Endothelial cell of umbilical vein (primary cell): ENCODE data around the gene TMEM208. TPM values are rescaled to one million over a fixed set of nuclear protein-coding genes. Genes with fewer than 3 reads are reported as not detected.

Source experiments
- BruUV-seq: library from RNA; stranded (reverse); fragments of 400-500 nt; replicated peaks from 2 replicates; lab custom pipeline; 2021; lab: Mats Ljungman, UMichigan
- CTCF ChIA-PET: fragments of 300-600, 350-600 bp; sonication (Branson Sonifier 250); formaldehyde crosslinking; loops from one replicate; lab custom pipeline; 2021; ENCODE audit warnings: antibody characterized with exemption, inconsistent platforms; lab: Charles Lee
- POLR2A ChIA-PET: fragments of 300-600, 350-600 bp; sonication (Branson Sonifier 250); formaldehyde crosslinking; loops from one replicate; lab custom pipeline; 2021; ENCODE audit warnings: antibody characterized with exemption, inconsistent platforms; lab: Charles Lee
- DNase-seq: peaks from one replicate; pipeline ENCODE4 v3.0.0-alpha.2; 2011; ENCODE audit warnings: low read depth, low spot score
- FAIRE-seq: peaks from 2 replicates; lab custom pipeline; 2011; peaks lifted over from hg19 to GRCh38; lab: Jason Lieb, UNC
- H2AFZ ChIP-seq: 2 replicates; pipeline ENCODE4 v1.6.0; 2012; ENCODE audit warnings: low read depth, low read length, control low read depth, inconsistent platforms
- H3K27ac ChIP-seq: 2 replicates; pipeline ENCODE4 v1.5.1; 2011; ENCODE audit warnings: low read depth, mild to moderate bottlenecking, control low read depth, low read length, moderate library complexity; ENCODE audit not compliant: insufficient read depth
- H3K27me3 ChIP-seq, 2 experiments: 2 replicates each; pipeline versions ENCODE4 v1.6.0 to v1.6.1; 2011; ENCODE audit warnings: low read length in 2 of 2, mixed read lengths in 1 of 2; ENCODE audit not compliant: control insufficient read depth in 2 of 2, insufficient read depth in 2 of 2
- H3K36me3 ChIP-seq, 2 experiments: 2 replicates in 1 of 2; 3 replicates in 1 of 2; pipeline ENCODE4 v1.5.1; 2011; ENCODE audit warnings: low read length in 2 of 2, mild to moderate bottlenecking in 1 of 2, moderate library complexity in 1 of 2; ENCODE audit not compliant: control insufficient read depth in 2 of 2, insufficient read depth in 2 of 2; ENCODE audit errors: extremely low read depth in 1 of 2
- H3K4me1 ChIP-seq: 3 replicates; pipeline ENCODE4 v1.5.1; 2011; ENCODE audit warnings: mild to moderate bottlenecking, low read length; ENCODE audit not compliant: control insufficient read depth, insufficient read depth; ENCODE audit errors: extremely low read depth
- H3K4me2 ChIP-seq: 2 replicates; pipeline ENCODE4 v1.6.1; 2011; ENCODE audit warnings: low read length, control low read depth, mixed read lengths; ENCODE audit not compliant: insufficient read depth
- H3K4me3 ChIP-seq, 3 experiments: fragments of 200-600 bp in 1 of 3; sonication (generic), shearing (Covaris generic) in 1 of 3; replicated peaks in 1 of 3; 2 replicates each; pipeline ENCODE4 v1.5.1; 2011 to 2016; ENCODE audit warnings: control low read depth in 3 of 3, low read length in 3 of 3, mild to moderate bottlenecking in 2 of 3, inconsistent platforms in 1 of 3, low read depth in 1 of 3, moderate library complexity in 1 of 3; ENCODE audit not compliant: insufficient read depth in 1 of 3
- H3K79me2 ChIP-seq: 2 replicates; pipeline ENCODE4 v1.6.0; 2012; ENCODE audit warnings: low read length, inconsistent platforms; ENCODE audit not compliant: control insufficient read depth, insufficient read depth
- H3K9ac ChIP-seq: replicated peaks from 2 replicates; pipeline ENCODE3; 2011; ENCODE audit warnings: low read length, control low read depth; ENCODE audit not compliant: insufficient read depth; ENCODE audit errors: extremely low read depth
- H3K9me1 ChIP-seq: replicated peaks from 3 replicates; pipeline ENCODE4 v1.6.0; 2011; ENCODE audit warnings: mild to moderate bottlenecking, low read length; ENCODE audit not compliant: control insufficient read depth, insufficient read depth; ENCODE audit errors: extremely low read depth
- H3K9me3 ChIP-seq: replicated peaks from 2 replicates; pipeline ENCODE4 v1.5.1; 2012; ENCODE audit warnings: low read length, inconsistent platforms; ENCODE audit not compliant: control insufficient read depth, insufficient read depth
- H4K20me1 ChIP-seq: replicated peaks from 2 replicates; pipeline ENCODE3; 2011; ENCODE audit warnings: mild to moderate bottlenecking, low read length; ENCODE audit not compliant: control insufficient read depth, insufficient read depth; ENCODE audit errors: extremely low read depth
- POLR2AphosphoS5 ChIP-seq: IDR thresholded peaks from 2 replicates; pipeline ENCODE4 v1.6.1; 2012; ENCODE audit warnings: low read depth, mild to moderate bottlenecking, control low read depth, low read length, moderate library complexity; ENCODE audit not compliant: insufficient read depth
- dilution Hi-C: fragments of 300-500 bp; cut with MboI; formaldehyde crosslinking; loops from one replicate; pipeline ENCODE4 v1.15.0; 2019; ENCODE audit warnings: low sequenced_read_pairs; ENCODE audit not compliant: extremely low pct_ligation_motif_present
- intact Hi-C: fragments of 100-400 bp; cut with micrococcal nuclease; formaldehyde crosslinking; loops from one replicate; pipeline ENCODE4 v1.10.0; 2022
- polyA plus RNA-seq, 4 experiments: library from polyadenylated mRNA; depleted of rRNA in 3 of 4; stranded (reverse) in 3 of 4; unstranded in 1 of 4; fragments of >200 nt; gene quantifications; 2 replicates each; pipeline versions ENCODE4 v1.2.1 to v1.2.3, GENCODE V29; 2011 to 2012; ENCODE audit warnings: missing spikeins in 1 of 4
- total RNA-seq: library from RNA; stranded (reverse); gene quantifications from 2 replicates; pipeline ENCODE4 v1.2.3, GENCODE V29; 2021
- TF ChIP-seq, protein P1 (sequence below), 2 donors: IDR thresholded peaks; 1 replicate in 1 of 2; 2 replicates in 1 of 2; pipeline ENCODE4 v1.5.1; 2011; ENCODE audit warnings: low read length in 2 of 2, mild to moderate bottlenecking in 2 of 2, moderate library complexity in 2 of 2, control low read depth in 1 of 2, inconsistent platforms in 1 of 2, low read depth in 1 of 2; ENCODE audit not compliant: insufficient read depth in 1 of 2; ENCODE audit errors: extremely low read depth in 1 of 2
- TF ChIP-seq, protein P2 (sequence below): IDR thresholded peaks from 2 replicates; pipeline ENCODE4 v1.6.1; 2011; ENCODE audit not compliant: insufficient read depth, insufficient read length

TMEM208 gene
- total and polyA plus RNA-seq, 2 donors (not counting 3 experiments of a cell fraction or from before 2014, with no cell fraction given) = 35.3 to 94.0 TPM

DNA sequence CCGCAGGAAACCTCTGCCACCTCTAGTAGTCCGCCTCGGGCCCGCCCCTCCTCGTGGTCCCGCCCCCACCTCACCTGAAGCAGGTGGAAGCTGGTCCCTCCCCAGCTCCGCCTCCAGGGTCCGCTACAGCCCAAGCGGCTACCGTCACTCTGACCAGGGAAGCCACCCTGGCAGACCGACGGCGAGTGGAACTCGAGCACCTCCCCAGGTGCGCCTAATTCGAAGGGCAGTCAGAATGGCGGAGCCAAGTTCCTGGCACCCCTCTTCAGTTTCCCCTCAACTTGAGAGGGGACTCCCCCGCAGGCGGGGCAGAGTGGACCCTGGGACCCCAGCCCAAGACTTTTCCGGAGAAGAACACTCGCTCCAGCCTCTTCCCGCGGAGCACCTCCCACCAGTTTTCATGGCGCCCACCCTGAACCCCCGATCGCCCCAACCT is 19.8 kb downstream of the TMEM208 start:
- peak overlapping the region; percentile 42 for H3K4me2 ChIP-seq
- H3K36me3 ChIP-seq = peaks cover 0 to 3% of the 10 kb centered on the region in 2 experiments
- intact Hi-C loops (loop anchor here (1.0 kb wide), 6 partner anchors 12 to 100 kb away; partner anchors contain the start of gene PLEKHG4), dilution Hi-C loops (no loop called here)
- peak overlapping the region; percentile 69 for H3K9ac ChIP-seq
- H3K4me1 ChIP-seq = peaks cover 53% of the 10 kb centered on the region
- H3K27me3 ChIP-seq = peaks cover 0 to 3% of the 10 kb centered on the region in 2 experiments
- ChIA-PET POLR2A (interaction anchor here (1.6 to 2.7 kb wide), 4 partner anchors 20 to 49 kb away, joined by 5 to 10 read pairs (median 6); partner anchors contain the start of gene TMEM208), CTCF (interaction anchor here (0.8 to 2.3 kb wide), 11 partner anchors 10 to 274 kb away, joined by 3 to 12 read pairs (median 4); partner anchors contain the start of genes ELMO3 and TMEM208)
- no peaks in the 10 kb centered on the region for H4K20me1 ChIP-seq
- no peaks in the 10 kb centered on the region for H3K9me3 ChIP-seq
- DNase-seq (no peak), FAIRE-seq (no peak)
- H3K27ac ChIP-seq = peak overlapping the region; percentile 88
- peaks cover 35% of the 10 kb centered on the region for H3K79me2 ChIP-seq
- no TSS peak for BruUV-seq
- TF ChIP-seq POLR2AphosphoS5 = no peak
- TF ChIP-seq, protein P1, sequence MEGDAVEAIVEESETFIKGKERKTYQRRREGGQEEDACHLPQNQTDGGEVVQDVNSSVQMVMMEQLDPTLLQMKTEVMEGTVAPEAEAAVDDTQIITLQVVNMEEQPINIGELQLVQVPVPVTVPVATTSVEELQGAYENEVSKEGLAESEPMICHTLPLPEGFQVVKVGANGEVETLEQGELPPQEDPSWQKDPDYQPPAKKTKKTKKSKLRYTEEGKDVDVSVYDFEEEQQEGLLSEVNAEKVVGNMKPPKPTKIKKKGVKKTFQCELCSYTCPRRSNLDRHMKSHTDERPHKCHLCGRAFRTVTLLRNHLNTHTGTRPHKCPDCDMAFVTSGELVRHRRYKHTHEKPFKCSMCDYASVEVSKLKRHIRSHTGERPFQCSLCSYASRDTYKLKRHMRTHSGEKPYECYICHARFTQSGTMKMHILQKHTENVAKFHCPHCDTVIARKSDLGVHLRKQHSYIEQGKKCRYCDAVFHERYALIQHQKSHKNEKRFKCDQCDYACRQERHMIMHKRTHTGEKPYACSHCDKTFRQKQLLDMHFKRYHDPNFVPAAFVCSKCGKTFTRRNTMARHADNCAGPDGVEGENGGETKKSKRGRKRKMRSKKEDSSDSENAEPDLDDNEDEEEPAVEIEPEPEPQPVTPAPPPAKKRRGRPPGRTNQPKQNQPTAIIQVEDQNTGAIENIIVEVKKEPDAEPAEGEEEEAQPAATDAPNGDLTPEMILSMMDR (IDR thresholded peaks at IDR 0.05; ENCODE audit: extremely low read depth in 1 of 2, insufficient read depth in 1 of 2, low read depth in 1 of 2, low read length in 2 of 2) = peak in 1 of 2 donors; percentile 4
- TF ChIP-seq, protein P2, sequence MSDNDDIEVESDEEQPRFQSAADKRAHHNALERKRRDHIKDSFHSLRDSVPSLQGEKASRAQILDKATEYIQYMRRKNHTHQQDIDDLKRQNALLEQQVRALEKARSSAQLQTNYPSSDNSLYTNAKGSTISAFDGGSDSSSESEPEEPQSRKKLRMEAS = no peak
- H3K4me3 ChIP-seq = peak overlapping the region; percentile 55 to 89 (median 83)
- no peaks in the 10 kb centered on the region for H3K9me1 ChIP-seq
- peak overlapping the region; percentile 27 for H2AFZ ChIP-seq
